WTC11 (cell line): ENCODE measurements around the gene HDAC8. TPM values are rescaled to one million over a fixed set of nuclear protein-coding genes. Genes with fewer than 3 reads are reported as not detected.

Experiments
- ATAC-seq: fragments of 200-7000 bp; cut with Tn5 transposase; 2 replicates; pipeline ENCODE4 v1.10.0; 2021; ENCODE audit warnings: mild to moderate bottlenecking, moderate library complexity
- CTCF ChIA-PET: fragments of 300-600 bp; sonication (Branson Sonifier 250); formaldehyde crosslinking; loops from one replicate; lab custom pipeline; 2021; ENCODE audit warnings: antibody characterized with exemption; lab: Charles Lee
- POLR2A ChIA-PET: fragments of 350-600 bp; sonication (Branson Sonifier 250); formaldehyde crosslinking; loops from one replicate; lab custom pipeline; 2021; ENCODE audit warnings: antibody characterized with exemption; lab: Charles Lee
- DNase-seq: peaks from one replicate; pipeline ENCODE4 v3.0.0; 2021; ENCODE audit warnings: low spot score
- H3K27ac Mint-ChIP-seq: 2 replicates; pipeline ENCODE4 v1.8.0; 2021; ENCODE audit warnings: mixed read lengths
- H3K27me3 Mint-ChIP-seq: 2 replicates; pipeline ENCODE4 v1.8.0; 2021; ENCODE audit warnings: low read depth, mild to moderate bottlenecking, moderate library complexity, mixed read lengths
- H3K36me3 Mint-ChIP-seq: 2 replicates; pipeline ENCODE4 v1.8.0; 2021; ENCODE audit warnings: mixed read lengths
- H3K4me1 Mint-ChIP-seq: 2 replicates; pipeline ENCODE4 v1.8.0; 2022; ENCODE audit warnings: mixed read lengths
- H3K4me3 Mint-ChIP-seq: 2 replicates; pipeline ENCODE4 v1.8.0; 2021; ENCODE audit warnings: mild to moderate bottlenecking, moderate library complexity, mixed read lengths
- H3K9me3 Mint-ChIP-seq: 2 replicates; pipeline ENCODE4 v1.8.0; 2021; ENCODE audit warnings: mixed read lengths
- AFF4 ChIP-seq: sonication (generic); formaldehyde crosslinking; IDR thresholded peaks from 2 replicates; pipeline ENCODE4 v1.8.1; 2023; ENCODE audit warnings: mild to moderate bottlenecking, missing genetic modification reagents, borderline replicate concordance
- CDX4 ChIP-seq: fragments of 250-450 bp; sonication (Bioruptor Pico); IDR thresholded peaks from 2 replicates; pipeline ENCODE4 v1.9.0; 2021; ENCODE audit warnings: moderate library complexity, mild to moderate bottlenecking, inconsistent platforms, borderline replicate concordance
- ETV6 ChIP-seq: sonication (generic); formaldehyde crosslinking; IDR thresholded peaks from 2 replicates; pipeline ENCODE4 v1.8.1; 2022; ENCODE audit warnings: mild to moderate bottlenecking, missing genetic modification reagents
- FOXJ3 ChIP-seq: sonication (generic); formaldehyde crosslinking; IDR thresholded peaks from 2 replicates; pipeline ENCODE4 v1.9.0; 2021; ENCODE audit warnings: missing genetic modification reagents, mild to moderate bottlenecking, borderline replicate concordance
- GTF2I ChIP-seq: fragments of 250-450 bp; sonication (Bioruptor Pico); conservative IDR thresholded peaks from 2 replicates; pipeline ENCODE4 v1.4.0; 2021; ENCODE audit warnings: mild to moderate bottlenecking
- JUN ChIP-seq: sonication (generic); formaldehyde crosslinking; IDR thresholded peaks from 2 replicates; pipeline ENCODE4 v1.8.0; 2023; ENCODE audit warnings: mild to moderate bottlenecking, missing genetic modification reagents
- MXD4 ChIP-seq: fragments of 250-450 bp; sonication (Bioruptor Pico); IDR thresholded peaks from 2 replicates; pipeline ENCODE4 v1.8.0; 2021; ENCODE audit warnings: mild to moderate bottlenecking, moderate library complexity, borderline replicate concordance
- MYBL2 ChIP-seq: sonication (generic); formaldehyde crosslinking; IDR thresholded peaks from 2 replicates; pipeline ENCODE4 v1.8.1; 2023; ENCODE audit warnings: mild to moderate bottlenecking, moderate library complexity, missing genetic modification reagents
- NFE2L1 ChIP-seq: sonication (generic); formaldehyde crosslinking; IDR thresholded peaks from 2 replicates; pipeline ENCODE4 v1.8.1; 2023; ENCODE audit warnings: missing genetic modification reagents
- PREB ChIP-seq: sonication (generic); formaldehyde crosslinking; IDR thresholded peaks from 2 replicates; pipeline ENCODE4 v1.8.1; 2022; ENCODE audit warnings: mild to moderate bottlenecking, missing genetic modification reagents, moderate library complexity, borderline replicate concordance
- SOX15 ChIP-seq: fragments of 250-450 bp; sonication (Bioruptor Pico); IDR thresholded peaks from 2 replicates; pipeline ENCODE4 v1.9.0; 2021; ENCODE audit warnings: mild to moderate bottlenecking
- ZNF317 ChIP-seq: sonication (generic); formaldehyde crosslinking; IDR thresholded peaks from 2 replicates; pipeline ENCODE4 v1.8.1; 2023; ENCODE audit warnings: low read depth, mild to moderate bottlenecking, moderate library complexity, missing genetic modification reagents, borderline replicate concordance
- total RNA-seq: library from RNA; stranded (reverse); gene quantifications from 3 replicates; pipeline ENCODE4 v1.2.3, GENCODE V29; 2021
- TF ChIP-seq, protein P1 (sequence below): sonication (generic); formaldehyde crosslinking; IDR thresholded peaks from 2 replicates; pipeline ENCODE4 v1.8.1; 2023; ENCODE audit warnings: mild to moderate bottlenecking, missing genetic modification reagents
- TF ChIP-seq, protein P2 (sequence below): fragments of 250-450 bp; sonication (Bioruptor Pico); IDR thresholded peaks from 2 replicates; pipeline ENCODE4 v1.8.0; 2021; ENCODE audit warnings: mild to moderate bottlenecking
- TF ChIP-seq, protein P3 (sequence below): fragments of 250-450 bp; sonication (Bioruptor Pico); IDR thresholded peaks from 2 replicates; pipeline ENCODE4 v2.1.2; 2022; ENCODE audit warnings: mild to moderate bottlenecking, moderate library complexity

The HDAC8 gene
- total RNA-seq, 1 experiment from 2014 or later, result 22.5 TPM

- Mint-ChIP-seq H3K36me3 (no peaks in the 10 kb centered on the region), H3K27ac (no peak overlapping the region), H3K27me3 (peaks cover 11% of the 10 kb centered on the region), H3K4me3 (peak overlapping the region; percentile 12; the same call in 1 of the 2 replicates), H3K9me3 (no peaks in the 10 kb centered on the region), H3K4me1 (peaks cover 21% of the 10 kb centered on the region)
- CTCF ChIA-PET, result interaction anchor here (0.5 to 2.0 kb wide), 4 partner anchors 19 to 399 kb away, joined by 3 to 12 read pairs (median 4); no protein-coding TSS in a partner anchor
- POLR2A ChIA-PET, result no interaction called here
- ATAC-seq, result peak; percentile 65
- peak; percentile 32 for DNase-seq
- TF ChIP-seq, protein P1, sequence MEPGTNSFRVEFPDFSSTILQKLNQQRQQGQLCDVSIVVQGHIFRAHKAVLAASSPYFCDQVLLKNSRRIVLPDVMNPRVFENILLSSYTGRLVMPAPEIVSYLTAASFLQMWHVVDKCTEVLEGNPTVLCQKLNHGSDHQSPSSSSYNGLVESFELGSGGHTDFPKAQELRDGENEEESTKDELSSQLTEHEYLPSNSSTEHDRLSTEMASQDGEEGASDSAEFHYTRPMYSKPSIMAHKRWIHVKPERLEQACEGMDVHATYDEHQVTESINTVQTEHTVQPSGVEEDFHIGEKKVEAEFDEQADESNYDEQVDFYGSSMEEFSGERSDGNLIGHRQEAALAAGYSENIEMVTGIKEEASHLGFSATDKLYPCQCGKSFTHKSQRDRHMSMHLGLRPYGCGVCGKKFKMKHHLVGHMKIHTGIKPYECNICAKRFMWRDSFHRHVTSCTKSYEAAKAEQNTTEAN (CRISPR knock-in tag), result no peak
- TF ChIP-seq, protein P2, sequence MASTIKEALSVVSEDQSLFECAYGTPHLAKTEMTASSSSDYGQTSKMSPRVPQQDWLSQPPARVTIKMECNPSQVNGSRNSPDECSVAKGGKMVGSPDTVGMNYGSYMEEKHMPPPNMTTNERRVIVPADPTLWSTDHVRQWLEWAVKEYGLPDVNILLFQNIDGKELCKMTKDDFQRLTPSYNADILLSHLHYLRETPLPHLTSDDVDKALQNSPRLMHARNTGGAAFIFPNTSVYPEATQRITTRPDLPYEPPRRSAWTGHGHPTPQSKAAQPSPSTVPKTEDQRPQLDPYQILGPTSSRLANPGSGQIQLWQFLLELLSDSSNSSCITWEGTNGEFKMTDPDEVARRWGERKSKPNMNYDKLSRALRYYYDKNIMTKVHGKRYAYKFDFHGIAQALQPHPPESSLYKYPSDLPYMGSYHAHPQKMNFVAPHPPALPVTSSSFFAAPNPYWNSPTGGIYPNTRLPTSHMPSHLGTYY (CRISPR knock-in tag), result no peak
- TF ChIP-seq NFE2L1 (CRISPR knock-in tag), result no peak
- no peak for TF ChIP-seq SOX15
- TF ChIP-seq MXD4, result no peak
- TF ChIP-seq PREB (CRISPR knock-in tag), result no peak
- no peak for TF ChIP-seq CDX4
- no peak for TF ChIP-seq GTF2I
Measured at GRCh38 chrX:72316408-72317110, 256.1 kb downstream of the HDAC8 start.

GRCh38 chrX:72314881-72315280 lies 257.8 kb downstream of the HDAC8 start:
- no peak for TF ChIP-seq ZNF317
- Mint-ChIP-seq H3K4me1 (peaks cover 21% of the 10 kb centered on the region), H3K4me3 (no peak overlapping the region), H3K36me3 (no peaks in the 10 kb centered on the region), H3K27ac (no peak overlapping the region), H3K27me3 (peaks cover 12% of the 10 kb centered on the region), H3K9me3 (no peaks in the 10 kb centered on the region)
- POLR2A ChIA-PET, result no interaction called here
- CTCF ChIA-PET, result no interaction called here
- ATAC-seq (no peak), DNase-seq (no peak)

DNA sequence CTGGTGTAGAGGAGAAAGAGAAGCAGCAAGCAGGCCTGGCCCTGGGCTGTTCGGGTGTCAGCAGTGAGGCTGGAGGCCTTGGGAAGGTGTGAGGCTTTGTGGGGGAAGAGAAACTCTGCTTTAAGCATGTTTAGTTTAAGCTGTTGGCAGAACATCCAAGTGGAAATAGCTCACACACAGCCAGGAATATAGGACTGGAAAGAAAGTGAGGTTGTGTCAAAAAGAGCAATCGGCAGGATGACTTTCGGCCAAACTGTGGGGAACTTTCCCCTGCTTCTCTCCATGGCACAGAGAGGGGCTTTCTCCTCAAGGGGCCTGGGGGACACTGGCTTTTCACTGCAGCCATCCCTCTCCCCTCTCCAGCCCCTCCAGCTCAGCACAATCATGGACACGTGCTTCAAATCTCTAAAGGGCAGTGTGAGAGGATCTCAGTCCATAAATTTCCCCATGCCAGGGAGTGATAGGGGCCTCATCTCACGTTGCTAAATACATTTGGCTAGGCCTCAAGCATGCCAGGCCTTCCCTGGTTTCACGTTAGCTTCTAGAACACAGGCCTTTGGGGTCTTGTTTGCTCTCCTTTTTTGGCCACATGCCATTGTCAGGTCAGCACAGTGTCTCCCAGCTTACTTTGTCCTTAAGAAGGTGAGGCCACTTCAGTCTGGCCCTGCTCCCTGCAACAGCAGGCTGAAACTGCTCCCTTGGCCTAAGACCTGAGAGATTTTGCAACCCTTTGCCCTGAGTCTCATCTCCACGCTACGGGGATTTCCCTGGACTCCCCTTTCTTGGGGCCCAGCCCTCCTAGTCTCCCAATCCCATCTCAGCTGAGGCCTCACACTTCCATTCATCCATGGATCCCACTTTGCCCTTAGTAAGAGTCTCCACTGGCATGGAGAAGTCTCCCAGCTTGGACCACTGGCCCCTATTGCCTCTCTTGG lies 258.7 kb downstream of the HDAC8 start:
- ATAC-seq, result no peak
- no peaks in the 10 kb centered on the region for H3K9me3 Mint-ChIP-seq
- no peak for TF ChIP-seq ETV6
- TF ChIP-seq, protein P3, sequence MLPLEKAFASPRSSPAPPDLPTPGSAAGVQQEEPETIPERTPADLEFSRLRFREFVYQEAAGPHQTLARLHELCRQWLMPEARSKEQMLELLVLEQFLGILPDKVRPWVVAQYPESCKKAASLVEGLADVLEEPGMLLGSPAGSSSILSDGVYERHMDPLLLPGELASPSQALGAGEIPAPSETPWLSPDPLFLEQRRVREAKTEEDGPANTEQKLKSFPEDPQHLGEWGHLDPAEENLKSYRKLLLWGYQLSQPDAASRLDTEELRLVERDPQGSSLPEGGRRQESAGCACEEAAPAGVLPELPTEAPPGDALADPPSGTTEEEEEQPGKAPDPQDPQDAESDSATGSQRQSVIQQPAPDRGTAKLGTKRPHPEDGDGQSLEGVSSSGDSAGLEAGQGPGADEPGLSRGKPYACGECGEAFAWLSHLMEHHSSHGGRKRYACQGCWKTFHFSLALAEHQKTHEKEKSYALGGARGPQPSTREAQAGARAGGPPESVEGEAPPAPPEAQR (CRISPR knock-in tag), result no peak
- no peak for TF ChIP-seq MYBL2 (CRISPR knock-in tag)
- TF ChIP-seq FOXJ3 (CRISPR knock-in tag), result no peak
- TF ChIP-seq AFF4 (CRISPR knock-in tag), result no peak
- TF ChIP-seq, protein P1 (CRISPR knock-in tag), result no peak
- TF ChIP-seq MXD4, result no peak
- no peak for TF ChIP-seq JUN (CRISPR knock-in tag)
- TF ChIP-seq, protein P2 (CRISPR knock-in tag), result no peak

More for the DNA sequence above, 258.7 kb downstream of the HDAC8 start:
- no peaks in the 10 kb centered on the region for H3K36me3 Mint-ChIP-seq
- no peak for DNase-seq
- H3K4me3 Mint-ChIP-seq, result no peak overlapping the region
- H3K27me3 Mint-ChIP-seq, result peaks cover 21% of the 10 kb centered on the region
- ChIA-PET POLR2A (no interaction called here), CTCF (interaction anchor here (2.1 kb wide), 1 partner anchor 16 kb away, joined by 9 read pairs; no protein-coding TSS in a partner anchor)
- H3K4me1 Mint-ChIP-seq, result peaks cover 21% of the 10 kb centered on the region
- H3K27ac Mint-ChIP-seq, result no peak overlapping the region
